Dermis blood vessel endothelial cell (primary cell): ENCODE measurements around the gene EIF5B. TPM values are rescaled to one million over a fixed set of nuclear protein-coding genes. Genes with fewer than 3 reads are reported as not detected.
A peak's percentile ranks its signal among the peaks of the same experiment; 100 is the strongest.

Experiments
- DNase-seq: peaks from one replicate; pipeline ENCODE4 v3.0.0; 2010
- total RNA-seq: library from RNA; depleted of rRNA; stranded (reverse); fragments of >200 nt; gene quantifications from 2 replicates; pipeline ENCODE4 v1.2.3, GENCODE V29; 2014

The EIF5B gene
- total RNA-seq, 1 donor from 2014 or later, result 20.8 TPM

GRCh38 chr2:99417396-99417795 lies 80.2 kb downstream of the EIF5B start:
- no peak for DNase-seq

- no peak for DNase-seq
Observed at GRCh38 chr2:99420031-99420430, 82.8 kb downstream of the EIF5B start.

GRCh38 chr2:99420751-99421299 lies 83.6 kb downstream of the EIF5B start:
- peak; percentile 54 for DNase-seq

- DNase-seq, result no peak
Observed at GRCh38 chr2:99421469-99421868, 84.3 kb downstream of the EIF5B start.

GRCh38 chr2:99422599-99422998 lies 85.4 kb downstream of the EIF5B start:
- DNase-seq, result no peak

GRCh38 chr2:99424371-99424770 lies 87.2 kb downstream of the EIF5B start:
- DNase-seq, result no peak

GRCh38 chr2:99425022-99425421 lies 87.8 kb downstream of the EIF5B start:
- peak; percentile 91 for DNase-seq

- DNase-seq, result no peak
Observed at GRCh38 chr2:99430614-99431291, 93.6 kb downstream of the EIF5B start.

GRCh38 chr2:99431587-99432275 lies 94.5 kb downstream of the EIF5B start:
- DNase-seq, result peak; percentile 24

GRCh38 chr2:99433340-99433739 lies 96.2 kb downstream of the EIF5B start:
- no peak for DNase-seq

GRCh38 chr2:99436874-99437273 lies 99.7 kb downstream of the EIF5B start:
- no peak for DNase-seq

- no peak for DNase-seq
Observed at GRCh38 chr2:99439971-99440505, 102.8 kb downstream of the EIF5B start.

GRCh38 chr2:99442837-99443236 lies 105.6 kb downstream of the EIF5B start:
- peak; percentile 55 for DNase-seq

- no peak for DNase-seq
Observed at GRCh38 chr2:99444222-99444621, 107.0 kb downstream of the EIF5B start.

- no peak for DNase-seq
Observed at GRCh38 chr2:99445065-99445464, 107.9 kb downstream of the EIF5B start.

GRCh38 chr2:99448556-99448955 lies 111.4 kb downstream of the EIF5B start:
- peak; percentile 86 for DNase-seq

- DNase-seq, result no peak
Observed at GRCh38 chr2:99450199-99450598, 113.0 kb downstream of the EIF5B start.

Other genes starting within 250 kb of the EIF5B start
- gene C2orf15, start 195.7 kb upstream of the EIF5B start, total RNA-seq, result 0.37 TPM in 1 of 2 replicates, not detected in the other
- 1.7 and 2.9 TPM in 2 replicates for gene TSGA10, start 182.4 kb upstream of the EIF5B start, total RNA-seq
- 6.2 and 7.5 TPM in 2 replicates for gene LIPT1, start 182.4 kb upstream of the EIF5B start, total RNA-seq
- gene MITD1, start 156.3 kb upstream of the EIF5B start, total RNA-seq, result 24.9 and 27.7 TPM in 2 replicates
- 34.5 and 57.7 TPM in 2 replicates for gene MRPL30, start 156.2 kb upstream of the EIF5B start, total RNA-seq
- not detected in 2 replicates for gene LYG2, start 81.7 kb upstream of the EIF5B start, total RNA-seq
- gene LYG1, start 36.2 kb upstream of the EIF5B start, total RNA-seq, result 0.28 and 1.2 TPM in 2 replicates
- 109 and 120 TPM in 2 replicates for gene TXNDC9, start 1.1 kb upstream of the EIF5B start, total RNA-seq
- gene REV1, start 152.6 kb downstream of the EIF5B start, total RNA-seq, result 38.9 and 47.1 TPM in 2 replicates